SH-SY5Y (cell line): ENCODE results near the gene CRYBG2.

Experiments
- GATA2 ChIP-seq: IDR thresholded peaks from 2 replicates; pipeline ENCODE4 v1.6.1; 2011; ENCODE audit warnings: mild to moderate bottlenecking, low read depth, low read length
- GATA3 ChIP-seq: IDR thresholded peaks from 2 replicates; pipeline ENCODE4 v1.6.1; 2011; ENCODE audit warnings: low read depth, mild to moderate bottlenecking, low read length, moderate library complexity

DNA sequence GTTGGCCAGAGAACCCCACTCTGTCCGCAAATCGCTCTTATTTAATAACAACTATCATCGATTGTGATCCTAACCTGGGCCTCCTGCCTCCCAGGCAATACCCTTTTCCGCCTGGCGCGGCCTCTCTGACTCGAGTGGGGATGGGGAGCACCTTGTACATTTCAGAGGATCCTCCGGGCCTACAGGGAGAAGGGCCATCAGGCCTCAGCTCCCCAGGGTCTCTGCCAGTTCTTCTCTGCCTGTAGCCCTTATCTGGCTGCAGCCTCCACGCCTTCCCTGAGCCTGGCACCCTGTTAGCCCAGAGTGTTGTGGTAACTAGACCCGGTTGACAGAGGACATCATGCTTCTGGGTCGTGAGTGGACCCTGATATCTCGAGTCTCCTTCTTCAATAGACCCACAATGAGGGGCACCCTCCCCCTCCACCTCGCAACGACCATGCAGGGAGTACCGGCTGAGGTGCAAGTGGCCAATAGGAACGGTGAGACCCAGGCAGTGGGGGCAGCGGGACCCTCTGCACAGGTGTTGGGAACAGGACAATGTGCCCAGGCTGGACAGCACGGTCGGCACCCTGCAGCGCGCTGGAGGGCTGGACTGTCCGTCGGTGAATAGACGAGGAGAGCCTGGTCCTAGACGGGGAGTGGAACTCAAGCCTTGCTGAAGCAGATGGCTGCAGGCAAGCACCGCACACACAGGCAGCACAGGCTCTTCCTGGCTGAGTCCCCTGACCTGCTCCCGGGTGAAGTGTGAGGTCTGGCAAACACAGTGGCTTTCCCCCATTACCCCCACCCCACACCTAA lies 7.1 kb upstream of the CRYBG2 start:
- no peak for TF ChIP-seq GATA3
- no peak for TF ChIP-seq GATA2
